GM12878 (cell line): ENCODE data around the gene SYNGAP1. TPM values are rescaled to one million over a fixed set of nuclear protein-coding genes. Genes with fewer than 3 reads are reported as not detected.

Source experiments
- CEBPZ ChIP-seq: fragments of 150-350 bp; IDR thresholded peaks from 2 replicates; pipeline ENCODE4 v1.6.1; 2016; ENCODE audit warnings: low read depth, low read length
- CREM ChIP-seq: IDR thresholded peaks from 2 replicates; pipeline ENCODE4 v1.6.1; 2014; ENCODE audit warnings: antibody characterized with exemption, low read depth
- ETV6 ChIP-seq, 2 experiments: fragments of 450-650 bp in 1 of 2; IDR thresholded peaks in 1 of 2; conservative IDR thresholded peaks in 1 of 2; 2 replicates each; pipeline ENCODE4 v1.6.1; 2014; ENCODE audit warnings: antibody characterized with exemption in 1 of 2, borderline replicate concordance in 1 of 2, low read depth in 1 of 2, mild to moderate bottlenecking in 1 of 2, moderate library complexity in 1 of 2
- HDGF ChIP-seq: fragments of 450-650 bp; IDR thresholded peaks from 2 replicates; pipeline ENCODE4 v1.6.1; 2016; ENCODE audit warnings: antibody characterized with exemption
- IKZF1 ChIP-seq: fragments of 450-650 bp; conservative IDR thresholded peaks from 2 replicates; pipeline ENCODE4 v1.6.1; 2017; ENCODE audit warnings: antibody characterized with exemption, mild to moderate bottlenecking
- KDM1A ChIP-seq: fragments of 200-600 bp; sonication (generic); IDR thresholded peaks from 2 replicates; pipeline ENCODE4 v1.6.1; 2016; ENCODE audit warnings: borderline replicate concordance
- KLF5 ChIP-seq: fragments of 450-650 bp; IDR thresholded peaks from 2 replicates; pipeline ENCODE4 v1.6.1; 2014; ENCODE audit warnings: mild to moderate bottlenecking; ENCODE audit not compliant: partially characterized antibody
- MAX ChIP-seq: IDR thresholded peaks from 2 replicates; pipeline ENCODE4 v1.6.1; 2012; ENCODE audit warnings: low read depth, low read length, improper control_type of control experiment
- MEF2A ChIP-seq: IDR thresholded peaks from 2 replicates; pipeline ENCODE4 v1.6.1; 2011; ENCODE audit warnings: low read depth, mild to moderate bottlenecking, low read length, moderate library complexity; ENCODE audit not compliant: insufficient read depth
- MYC ChIP-seq: IDR thresholded peaks from 2 replicates; pipeline ENCODE4 v1.6.1; 2011; ENCODE audit warnings: mild to moderate bottlenecking, low read length, moderate library complexity, inconsistent platforms; ENCODE audit not compliant: insufficient read depth, insufficient replicate concordance, insufficient read length, severe bottlenecking
- NFYB ChIP-seq: IDR thresholded peaks from 2 replicates; pipeline ENCODE4 v1.6.1; 2011; ENCODE audit warnings: low read depth, mild to moderate bottlenecking, low read length, improper control_type of control experiment, moderate library complexity; ENCODE audit not compliant: insufficient read depth
- PRDM15 ChIP-seq: fragments of 450-650 bp; formaldehyde crosslinking; IDR thresholded peaks from 2 replicates; pipeline ENCODE4 v1.4.0; 2020; ENCODE audit warnings: mild to moderate bottlenecking, moderate library complexity
- RAD21 ChIP-seq: IDR thresholded peaks from 2 replicates; pipeline ENCODE4 v1.6.1; 2011; ENCODE audit warnings: mild to moderate bottlenecking, low read depth, low read length, moderate library complexity; ENCODE audit not compliant: insufficient read depth
- RAD51 ChIP-seq: fragments of 450-650 bp; IDR thresholded peaks from 2 replicates; pipeline ENCODE4 v1.6.1; 2016; ENCODE audit warnings: moderate library complexity, mild to moderate bottlenecking, inconsistent platforms
- SIN3A ChIP-seq: IDR thresholded peaks from 2 replicates; pipeline ENCODE4 v1.6.1; 2012; ENCODE audit warnings: low read depth, low read length, improper control_type of control experiment
- SP1 ChIP-seq: IDR thresholded peaks from one replicate; pipeline ENCODE4 v1.6.1; 2011; ENCODE audit warnings: low read depth, low read length
- SUZ12 ChIP-seq: fragments of 200-600 bp; sonication (generic); IDR thresholded peaks from one replicate; pipeline ENCODE4 v1.6.1; 2018; ENCODE audit warnings: antibody characterized with exemption, mild to moderate bottlenecking; ENCODE audit not compliant: unreplicated experiment
- TCF12 ChIP-seq: IDR thresholded peaks from 2 replicates; pipeline ENCODE4 v1.6.1; 2011; ENCODE audit warnings: low read depth, mild to moderate bottlenecking, low read length
- WRNIP1 ChIP-seq: IDR thresholded peaks from 2 replicates; pipeline ENCODE4 v1.6.1; 2011; ENCODE audit warnings: low read depth, low read length, improper control_type of control experiment, borderline replicate concordance
- ZNF207 ChIP-seq: fragments of 450-650 bp; IDR thresholded peaks from 2 replicates; pipeline ENCODE4 v1.6.1; 2014; ENCODE audit warnings: antibody characterized with exemption, mild to moderate bottlenecking, borderline replicate concordance
- polyA plus RNA-seq, 11 experiments: library from polyadenylated mRNA; depleted of rRNA in 4 of 11; unstranded in 6 of 11; stranded (reverse) in 5 of 11; fragments of >200 nt; fragmentation: Nextera tagmentation in 4 of 11; fragmentation: Illumina TruSeq in 1 of 11; extraction: Ambion mirVana in 4 of 11; extraction: Trizol in 1 of 11; gene quantifications; 1 replicate in 1 of 11; 2 replicates in 10 of 11; pipeline versions ENCODE4 v1.2.1 to v1.2.3, GENCODE V29; 2011 to 2016; ENCODE audit warnings: inconsistent platforms in 2 of 11, missing spikeins in 2 of 11, low read depth in 1 of 11
- total RNA-seq, 4 experiments: library from RNA; depleted of rRNA in 3 of 4; stranded (reverse); fragments of >200 nt in 3 of 4; fragmentation: Illumina TruSeq in 1 of 4; extraction: Trizol in 1 of 4; gene quantifications; 2 replicates each; pipeline versions ENCODE4 v1.2.1 to v1.2.3, GENCODE V29; 2013 to 2021

Gene SYNGAP1
- total and polyA plus RNA-seq, 10 of the 15 experiments (the other 5 are each of a cell fraction or from before 2014, with no cell fraction given) = 0.05 to 9.2 (median 1.2) TPM

GRCh38 chr6:33416386-33417127 lies 3.3 kb upstream of the SYNGAP1 start (continued):
- TF ChIP-seq CEBPZ (no peak), CREM (no peak), ETV6 (conservative IDR thresholded peaks at IDR 0.05 in 1 of 2, IDR thresholded peaks at IDR 0.05 in 1 of 2; ENCODE audit: borderline replicate concordance in 1 of 2, low read depth in 1 of 2) (no peak), NFYB (no peak), PRDM15 (CRISPR knock-in tag) (no peak), KLF5 (no peak), SUZ12 (no peak), MEF2A (no peak), KDM1A (no peak), MYC (no peak), SP1 (no peak), RAD51 (no peak), RAD21 (no peak), TCF12 (no peak), HDGF (no peak), WRNIP1 (no peak), ZNF207 (peak; percentile 22; the same call in 1 of the 2 replicates), IKZF1 (0 out of 2 replicates have a peak, but pooled peaks have one; percentile 22), MAX (no peak), SIN3A (no peak)
